Ramos (cell line): ENCODE results near the gene C3.

Experiments used
- in situ Hi-C: fragments of 300-500 bp; cut with MboI; formaldehyde crosslinking; loops from one replicate; pipeline ENCODE4 v1.14.3; 2022; ENCODE audit warnings: low sequenced_read_pairs; ENCODE audit not compliant: unreplicated experiment

Gene C3

GRCh38 chr19:6699935-6700334, 20.5 kb downstream of the C3 start:
- in situ Hi-C loops: no loop called here

- in situ Hi-C loops: no loop called here
Measured at GRCh38 chr19:6697291-6697690, 23.2 kb downstream of the C3 start.

GRCh38 chr19:6696239-6696820, 24.1 kb downstream of the C3 start:
- in situ Hi-C loops: no loop called here

- in situ Hi-C loops: no loop called here
Measured at GRCh38 chr19:6694147-6694815, 26.2 kb downstream of the C3 start.

- in situ Hi-C loops: no loop called here
Measured at GRCh38 chr19:6693681-6694080, 26.8 kb downstream of the C3 start.

- in situ Hi-C loops: no loop called here
Measured at GRCh38 chr19:6693056-6693471, 27.4 kb downstream of the C3 start.

GRCh38 chr19:6692027-6692426, 28.4 kb downstream of the C3 start:
- in situ Hi-C loops: no loop called here

GRCh38 chr19:6691342-6691741, 29.1 kb downstream of the C3 start:
- in situ Hi-C loops: no loop called here

- in situ Hi-C loops: no loop called here
Measured at GRCh38 chr19:6690160-6690885, 30.1 kb downstream of the C3 start.

- in situ Hi-C loops: no loop called here
Measured at GRCh38 chr19:6687114-6687513, 33.3 kb downstream of the C3 start.

- in situ Hi-C loops: no loop called here
Measured at GRCh38 chr19:6686628-6686975, 33.8 kb downstream of the C3 start.

GRCh38 chr19:6685962-6686627, 34.4 kb downstream of the C3 start:
- in situ Hi-C loops: no loop called here

- in situ Hi-C loops: no loop called here
Measured at GRCh38 chr19:6685482-6685881, 35.0 kb downstream of the C3 start.

GRCh38 chr19:6683971-6684370, 36.5 kb downstream of the C3 start:
- in situ Hi-C loops: no loop called here

GRCh38 chr19:6682607-6683128, 37.8 kb downstream of the C3 start:
- in situ Hi-C loops: no loop called here

- in situ Hi-C loops: no loop called here
Measured at GRCh38 chr19:6680141-6680540, 40.3 kb downstream of the C3 start.

GRCh38 chr19:6679139-6679538, 41.3 kb downstream of the C3 start:
- in situ Hi-C loops: no loop called here

- in situ Hi-C loops: no loop called here
Measured at GRCh38 chr19:6678690-6679109, 41.8 kb downstream of the C3 start.

- in situ Hi-C loops: no loop called here
Measured at GRCh38 chr19:6677883-6678689, 42.4 kb downstream of the C3 start.

- in situ Hi-C loops: no loop called here
Measured at GRCh38 chr19:6677495-6677882, 43.0 kb downstream of the C3 start.
